IMR-90 (cell line): ENCODE measurements around the gene PPP1R10. TPM values are rescaled to one million over a fixed set of nuclear protein-coding genes. Genes with fewer than 3 reads are reported as not detected.

ENCODE experiments used
- ATAC-seq: fragments of 200-7000 bp; cut with Tn5 transposase; 2 replicates; pipeline ENCODE4 v1.9.1; 2020; ENCODE audit warnings: low read depth, mild to moderate bottlenecking, moderate library complexity
- BruUV-seq: library from RNA; stranded (reverse); fragments of 400-500 nt; replicated peaks from 2 replicates; lab custom pipeline; 2021; lab: Mats Ljungman, UMichigan
- CTCF ChIA-PET: fragments of 300-600 bp; formaldehyde crosslinking; extraction: SDS; loops from one replicate; lab custom pipeline; 2021; ENCODE audit warnings: antibody characterized with exemption; lab: Yijun Ruan, JAX
- POLR2A ChIA-PET: fragments of 300-600 bp; sonication (Branson Sonifier 250); formaldehyde crosslinking; loops from one replicate; lab custom pipeline; 2022; ENCODE audit warnings: antibody characterized with exemption; ENCODE audit not compliant: unreplicated experiment; lab: Charles Lee
- DNase-seq: peaks from one replicate; pipeline ENCODE4 v3.0.0; 2013
- H2AFZ ChIP-seq: replicated peaks from 2 replicates; pipeline ENCODE3; 2013; ENCODE audit warnings: low read length, mild to moderate bottlenecking; ENCODE audit not compliant: poor library complexity
- H2AK5ac ChIP-seq: 2 replicates; pipeline ENCODE4 v1.6.1; 2013; ENCODE audit warnings: low read depth, low read length, inconsistent platforms
- H2AK9ac ChIP-seq: replicated peaks from 2 replicates; pipeline ENCODE3; 2013; ENCODE audit warnings: mild to moderate bottlenecking, low read depth, low read length, moderate library complexity; ENCODE audit not compliant: poor library complexity
- H2BK120ac ChIP-seq: 2 replicates; pipeline ENCODE4 v1.6.1; 2013; ENCODE audit warnings: low read depth, low read length, inconsistent platforms
- H2BK15ac ChIP-seq: 3 replicates; pipeline ENCODE4 v1.6.1; 2013; ENCODE audit warnings: low read depth, low read length, inconsistent platforms
- H2BK20ac ChIP-seq: 2 replicates; pipeline ENCODE4 v1.6.1; 2013; ENCODE audit warnings: low read depth, mild to moderate bottlenecking, inconsistent platforms, low read length, moderate library complexity
- H2BK5ac ChIP-seq: 2 replicates; pipeline ENCODE4 v1.6.1; 2013; ENCODE audit warnings: mild to moderate bottlenecking, low read depth, low read length, inconsistent platforms; ENCODE audit not compliant: poor library complexity, severe bottlenecking
- H3K14ac ChIP-seq: replicated peaks from 2 replicates; pipeline ENCODE4 v1.6.1; 2013; ENCODE audit warnings: low read depth, low read length, inconsistent platforms
- H3K18ac ChIP-seq: 2 replicates; pipeline ENCODE4 v1.6.1; 2013; ENCODE audit warnings: low read depth, low read length, control low read depth
- H3K23ac ChIP-seq: 2 replicates; pipeline ENCODE4 v1.6.1; 2013; ENCODE audit warnings: low read depth, low read length, inconsistent platforms
- H3K27ac ChIP-seq: 2 replicates; pipeline ENCODE4 v1.5.1; 2013; ENCODE audit warnings: mild to moderate bottlenecking, control low read depth, low read length; ENCODE audit not compliant: insufficient read depth
- H3K27me3 ChIP-seq: 2 replicates; pipeline ENCODE4 v1.6.1; 2013; ENCODE audit warnings: low read length; ENCODE audit not compliant: control insufficient read depth, insufficient read depth
- H3K36me3 ChIP-seq: 2 replicates; pipeline ENCODE4 v1.6.1; 2013; ENCODE audit warnings: low read length, mixed read lengths; ENCODE audit not compliant: control insufficient read depth, insufficient read depth
- H3K4ac ChIP-seq: 2 replicates; pipeline ENCODE4 v1.6.1; 2013; ENCODE audit warnings: low read depth, low read length, inconsistent platforms
- H3K4me1 ChIP-seq: 2 replicates; pipeline ENCODE4 v1.6.1; 2013; ENCODE audit warnings: low read length, mixed read lengths; ENCODE audit not compliant: control insufficient read depth, insufficient read depth
- H3K4me2 ChIP-seq: 2 replicates; pipeline ENCODE4 v1.6.1; 2013; ENCODE audit warnings: low read depth, mild to moderate bottlenecking, control low read depth, low read length, moderate library complexity
- H3K4me3 ChIP-seq: 2 replicates; pipeline ENCODE4 v1.5.1; 2013; ENCODE audit warnings: low read depth, mild to moderate bottlenecking, control low read depth, low read length, moderate library complexity; ENCODE audit not compliant: insufficient read depth
- H3K56ac ChIP-seq: 2 replicates; pipeline ENCODE4 v1.6.1; 2013; ENCODE audit warnings: low read length, inconsistent platforms; ENCODE audit not compliant: insufficient read depth; ENCODE audit errors: extremely low read depth
- H3K79me1 ChIP-seq, 2 experiments: 2 replicates each; pipeline ENCODE4 v1.6.1; 2013; ENCODE audit warnings: low read length in 2 of 2, inconsistent platforms in 1 of 2, low read depth in 1 of 2
- H3K9ac ChIP-seq: 2 replicates; pipeline ENCODE4 v1.6.1; 2013; ENCODE audit warnings: low read depth, low read length, control low read depth
- H3K9me1 ChIP-seq: 2 replicates; pipeline ENCODE4 v1.6.1; 2013; ENCODE audit warnings: low read length, inconsistent platforms; ENCODE audit not compliant: insufficient read depth
- H3K9me3 ChIP-seq: 2 replicates; pipeline ENCODE4 v1.6.1; 2013; ENCODE audit warnings: low read length; ENCODE audit not compliant: control insufficient read depth, insufficient read depth
- H4K20me1 ChIP-seq: 2 replicates; pipeline ENCODE4 v1.6.1; 2013; ENCODE audit warnings: low read length, inconsistent platforms; ENCODE audit not compliant: insufficient read depth
- H4K5ac ChIP-seq: 2 replicates; pipeline ENCODE4 v1.6.1; 2013; ENCODE audit warnings: mild to moderate bottlenecking, low read depth, low read length, control low read depth
- H4K8ac ChIP-seq, 2 experiments: 2 replicates each; pipeline ENCODE4 v1.6.1; 2013; ENCODE audit warnings: low read depth in 2 of 2, low read length in 2 of 2, control low read depth in 1 of 2, inconsistent platforms in 1 of 2
- H4K91ac ChIP-seq: 2 replicates; pipeline ENCODE4 v1.6.1; 2013; ENCODE audit warnings: low read depth, low read length, inconsistent platforms; ENCODE audit not compliant: insufficient read depth
- MAFK ChIP-seq: IDR thresholded peaks from 2 replicates; pipeline ENCODE4 v1.6.1; 2012; ENCODE audit warnings: low read depth, low read length, improper control_type of control experiment
- MAZ ChIP-seq: IDR thresholded peaks from 2 replicates; pipeline ENCODE4 v1.6.1; 2012; ENCODE audit warnings: low read depth, mild to moderate bottlenecking, low read length, improper control_type of control experiment, moderate library complexity, borderline replicate concordance
- NFE2L2 ChIP-seq: fragments of 150-350 bp; IDR thresholded peaks from 2 replicates; pipeline ENCODE4 v1.6.1; 2016; ENCODE audit warnings: low read depth, mild to moderate bottlenecking, low read length
- RAD21 ChIP-seq: IDR thresholded peaks from 2 replicates; pipeline ENCODE4 v1.6.1; 2012; ENCODE audit warnings: low read length, improper control_type of control experiment
- SMC3 ChIP-seq: fragments of 150-350 bp; IDR thresholded peaks from 2 replicates; pipeline ENCODE4 v1.6.1; 2016; ENCODE audit warnings: low read depth, mild to moderate bottlenecking, antibody characterized with exemption, low read length, moderate library complexity
- WGBS, 2 experiments: methylation state at CpG; one replicate each; pipeline versions ENCODE4 v1.1.5 to v1.1.7; 2013; ENCODE audit warnings: missing lambda C conversion rate in 2 of 2; ENCODE audit not compliant: insufficient read length in 1 of 2; ENCODE audit errors: extremely low coverage in 2 of 2; 5-methylcytosine and 5-hydroxymethylcytosine counted together
- dilution Hi-C: fragments of 300-500 bp; cut with HindIII; formaldehyde crosslinking; loops from one replicate; pipeline ENCODE4 v1.14.3; 2018; ENCODE audit warnings: low sequenced_read_pairs; ENCODE audit not compliant: unreplicated experiment
- in situ Hi-C: fragments of 300-500 bp; cut with MboI; formaldehyde crosslinking; loops from 3 replicates; pipeline ENCODE4 v1.14.3; 2019; ENCODE audit warnings: low sequenced_read_pairs, inconsistent platforms, mixed read lengths
- intact Hi-C: fragments of 100-400 bp; cut with micrococcal nuclease; formaldehyde crosslinking; loops from 2 replicates; pipeline ENCODE4 v1.10.0; 2022
- polyA plus RNA-seq, 3 experiments: library from polyadenylated mRNA; depleted of rRNA; stranded (reverse); fragments of >200 nt; gene quantifications; 2 replicates each; pipeline ENCODE4 v1.2.3, GENCODE V29; 2012; ENCODE audit warnings: low replicate concordance in 1 of 3
- total RNA-seq: library from RNA; depleted of rRNA; stranded (reverse); fragments of >200 nt; gene quantifications from 2 replicates; pipeline ENCODE4 v1.2.3, GENCODE V29; 2012
- TF ChIP-seq, protein P1 (sequence below): fragments of 150-350 bp; IDR thresholded peaks from 2 replicates; pipeline ENCODE4 v1.6.1; 2017; ENCODE audit warnings: mild to moderate bottlenecking, antibody characterized with exemption, low read length, low read depth

The PPP1R10 gene
- total and polyA plus RNA-seq, 2 of the 4 experiments (the other 2 are of a cell fraction) = 18.8 to 21.2 TPM

- Histone ChIP-seq H2BK5ac (no peak overlapping the region), H3K56ac (no peak overlapping the region), H3K9me1 (no peaks in the 10 kb centered on the region), H3K14ac (no peak overlapping the region), H2AFZ (no peak overlapping the region), H4K91ac (no peak overlapping the region), H2AK9ac (peak overlapping the region; percentile 29), H3K9ac (no peak overlapping the region), H3K4me1 (no peaks in the 10 kb centered on the region; the same call in 1 of the 2 replicates), H3K79me1 (peaks cover 2 to 4% of the 10 kb centered on the region in 2 experiments; a peak in 3 of 4 replicates), H3K9me3 (no peaks in the 10 kb centered on the region), H2BK15ac (no peak overlapping the region), H3K4me3 (no peak overlapping the region), H4K5ac (no peak overlapping the region), H3K23ac (no peak overlapping the region), H4K8ac (no peak overlapping the region; a peak in 1 of 4 replicates), H2BK20ac (no peak overlapping the region), H3K4me2 (no peak overlapping the region), H2BK120ac (no peak overlapping the region), H3K18ac (no peak overlapping the region), H2AK5ac (no peak overlapping the region), H3K4ac (no peak overlapping the region), H4K20me1 (no peaks in the 10 kb centered on the region), H3K36me3 (peaks cover 73% of the 10 kb centered on the region), H3K27ac (no peak overlapping the region), H3K27me3 (no peaks in the 10 kb centered on the region)
- dilution Hi-C loops (no loop called here), in situ Hi-C loops (no loop called here), intact Hi-C loops (no loop called here)
- TF ChIP-seq MAFK (peak; percentile 86), NFE2L2 (no peak), RAD21 (no peak), MAZ (no peak), SMC3 (no peak)
- TF ChIP-seq, protein P1, sequence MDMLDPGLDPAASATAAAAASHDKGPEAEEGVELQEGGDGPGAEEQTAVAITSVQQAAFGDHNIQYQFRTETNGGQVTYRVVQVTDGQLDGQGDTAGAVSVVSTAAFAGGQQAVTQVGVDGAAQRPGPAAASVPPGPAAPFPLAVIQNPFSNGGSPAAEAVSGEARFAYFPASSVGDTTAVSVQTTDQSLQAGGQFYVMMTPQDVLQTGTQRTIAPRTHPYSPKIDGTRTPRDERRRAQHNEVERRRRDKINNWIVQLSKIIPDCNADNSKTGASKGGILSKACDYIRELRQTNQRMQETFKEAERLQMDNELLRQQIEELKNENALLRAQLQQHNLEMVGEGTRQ = no peak
- 94% methylated on average over 13 of the region's 19 CpGs; no CpG with 5 or more reads in 1 of the 2 experiments for WGBS, 2 experiments
- ChIA-PET CTCF (no interaction called here), POLR2A (no interaction called here)
- no peak for DNase-seq
- BruUV-seq = no TSS peak
- ATAC-seq = peak; percentile 6; the same call in 1 of the 2 replicates
Observed at GRCh38 chr6:30654798-30655742, 38.0 kb upstream of the PPP1R10 start.
